Placental pericyte (primary cell): ENCODE results near the gene C2. TPM values are rescaled to one million over a fixed set of nuclear protein-coding genes. Genes with fewer than 3 reads are reported as not detected.

ENCODE experiments used
- small RNA-seq: library from RNA; depleted of rRNA; stranded (forward); fragments of <200 nt; gene quantifications from one replicate; pipeline ENCODE3, GENCODE V24; 2012; ENCODE audit warnings: low replicate concordance
- total RNA-seq: library from RNA; depleted of rRNA; stranded (reverse); fragments of >200 nt; gene quantifications from 2 replicates; pipeline ENCODE4 v1.2.3, GENCODE V29; 2012

C2 gene
- 0.29 and 14.2 TPM in 2 replicates for total RNA-seq

DNA sequence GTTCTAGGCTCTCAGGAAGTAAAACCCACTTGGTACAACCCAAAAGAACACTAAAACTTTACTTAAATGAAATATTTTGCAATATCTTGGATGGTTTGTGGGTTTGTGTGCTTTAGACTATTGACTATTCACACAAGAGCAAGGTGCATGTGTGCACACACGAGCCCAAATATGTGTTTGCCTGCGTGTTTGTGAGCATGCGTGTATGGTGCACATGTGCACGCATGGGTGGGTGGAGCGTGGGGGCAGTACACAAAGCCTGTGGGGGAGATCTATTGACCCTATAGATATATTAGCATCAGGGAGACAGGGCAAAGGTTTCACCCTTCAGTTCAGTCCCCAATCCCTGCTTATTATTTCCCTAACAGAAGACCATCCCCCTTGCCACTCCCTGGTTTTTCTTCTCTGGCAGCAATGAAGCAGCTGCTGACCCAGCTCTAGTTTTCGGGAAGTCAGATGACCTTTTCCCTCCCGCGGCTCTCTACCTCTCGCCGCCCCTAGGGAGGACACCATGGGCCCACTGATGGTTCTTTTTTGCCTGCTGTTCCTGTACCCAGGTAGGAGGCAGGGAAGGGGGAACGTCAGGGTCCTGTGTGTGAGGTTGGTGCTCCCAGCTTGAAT is at the start of gene C2:
Gene C2 (plus strand): TSS at position 476 of the 621 bp plus-strand sequence. CDS start 36 bp downstream, at position 512.

DNA sequence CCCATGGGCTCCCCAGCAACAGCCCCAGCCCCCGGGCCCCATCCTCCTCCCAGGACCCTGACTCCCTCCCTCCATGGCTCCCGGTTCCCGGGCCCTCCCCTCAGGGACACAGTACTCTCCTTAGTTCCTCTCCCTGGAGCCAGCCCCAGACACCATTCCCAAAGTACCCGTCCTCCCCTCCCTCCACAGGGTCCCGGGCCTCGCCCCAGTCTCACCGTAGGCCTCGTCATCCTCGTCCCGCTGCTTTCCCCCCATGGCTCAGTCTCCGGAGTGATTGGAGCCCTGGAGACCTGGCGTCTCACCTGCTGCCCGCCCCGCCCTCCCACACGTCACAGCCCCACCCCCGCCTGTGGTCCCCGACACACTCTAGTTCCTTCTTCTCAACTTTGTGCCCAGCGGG is 48.8 kb upstream of the C2 start, which contains the start of gene SLC44A4:
Gene SLC44A4 (minus strand): TSS at position 272 of the 400 bp plus-strand sequence. CDS start 17 bp downstream, at position 255.

GRCh38 chr6:31897612-31898382 is 29.7 kb upstream of the C2 start, which contains the start of gene EHMT2:
Gene EHMT2, minus strand, starts transcription at chr6:31897698. Its CDS starts 21 bp downstream, at chr6:31897677.

DNA sequence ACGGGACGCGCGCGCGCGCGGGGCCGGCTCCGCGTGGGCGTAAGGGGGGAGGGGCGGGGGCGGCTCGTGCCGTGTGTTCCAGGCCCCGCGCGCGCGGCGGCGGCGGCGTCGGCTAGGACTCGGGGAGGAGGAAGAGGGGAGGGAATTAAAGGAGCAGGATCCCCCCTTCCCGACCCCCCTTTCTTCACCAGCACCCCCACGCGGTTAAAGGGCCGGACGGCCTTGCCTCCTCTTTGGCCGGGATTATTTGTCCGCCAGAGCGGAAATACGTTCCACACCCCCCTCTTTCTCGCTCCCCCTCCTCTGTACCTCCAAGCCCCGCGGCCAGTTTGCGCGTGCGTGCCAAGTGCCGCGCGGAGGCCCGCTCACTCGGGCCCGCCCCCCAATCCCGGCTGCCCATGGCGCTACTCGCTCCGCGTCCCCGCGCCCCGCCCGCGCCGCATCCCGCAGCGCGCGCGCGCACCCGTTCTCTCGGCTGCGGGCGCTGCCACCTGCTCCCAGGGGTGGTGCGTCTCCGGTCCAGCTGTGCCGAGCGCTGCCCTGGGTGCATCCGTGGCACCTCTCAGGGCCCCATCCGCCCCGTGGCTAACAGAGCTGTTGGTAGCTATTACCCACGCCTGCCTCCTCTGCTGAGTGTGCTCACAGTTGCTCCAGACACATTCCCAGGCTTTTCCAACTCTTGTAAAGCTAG is 25.4 kb upstream of the C2 start, which contains the start of gene ZBTB12:
Gene ZBTB12 (minus strand): TSS at position 134 of the 691 bp plus-strand sequence. CDS start 781 bp downstream, outside the sequence.

DNA sequence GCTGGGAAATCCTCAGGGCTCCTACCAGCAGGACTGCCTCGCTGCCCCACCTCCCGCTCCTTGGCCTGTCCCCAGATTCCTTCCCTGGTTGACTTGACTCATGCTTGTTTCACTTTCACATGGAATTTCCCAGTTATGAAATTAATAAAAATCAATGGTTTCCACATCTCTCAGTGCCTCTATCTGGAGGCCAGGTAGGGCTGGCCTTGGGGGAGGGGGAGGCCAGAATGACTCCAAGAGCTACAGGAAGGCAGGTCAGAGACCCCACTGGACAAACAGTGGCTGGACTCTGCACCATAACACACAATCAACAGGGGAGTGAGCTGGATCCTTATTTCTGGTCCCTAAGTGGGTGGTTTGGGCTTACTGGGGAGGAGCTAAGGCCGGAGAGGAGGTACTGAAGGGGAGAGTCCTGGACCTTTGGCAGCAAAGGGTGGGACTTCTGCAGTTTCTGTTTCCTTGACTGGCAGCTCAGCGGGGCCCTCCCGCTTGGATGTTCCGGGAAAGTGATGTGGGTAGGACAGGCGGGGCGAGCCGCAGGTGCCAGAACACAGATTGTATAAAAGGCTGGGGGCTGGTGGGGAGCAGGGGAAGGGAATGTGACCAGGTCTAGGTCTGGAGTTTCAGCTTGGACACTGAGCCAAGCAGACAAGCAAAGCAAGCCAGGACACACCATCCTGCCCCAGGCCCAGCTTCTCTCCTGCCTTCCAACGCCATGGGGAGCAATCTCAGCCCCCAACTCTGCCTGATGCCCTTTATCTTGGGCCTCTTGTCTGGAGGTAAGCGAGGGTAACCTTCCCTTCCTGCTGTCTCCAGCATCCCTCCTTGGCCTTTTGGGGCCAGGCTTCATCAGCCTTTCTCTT is 18.2 kb downstream of the C2 start, which contains the start of gene CFB:
Gene CFB (plus strand): TSS at position 589 of the 863 bp plus-strand sequence. CDS start 127 bp downstream, at position 716.

GRCh38 chr6:31958741-31959739 is 31.5 kb downstream of the C2 start, which contains the start of the genes NELFE and SKIC2:
Gene NELFE, minus strand, starts transcription at chr6:31958971. Its CDS starts 525 bp downstream, at chr6:31958446.
Gene SKIC2, plus strand, starts transcription at chr6:31959175. Its CDS starts 18 bp downstream, at chr6:31959193.

GRCh38 chr6:31971993-31972708 is 44.6 kb downstream of the C2 start, which contains the start of gene DXO:
Gene DXO, minus strand, starts transcription at chr6:31972138. Its CDS starts 463 bp downstream, at chr6:31971675.

DNA sequence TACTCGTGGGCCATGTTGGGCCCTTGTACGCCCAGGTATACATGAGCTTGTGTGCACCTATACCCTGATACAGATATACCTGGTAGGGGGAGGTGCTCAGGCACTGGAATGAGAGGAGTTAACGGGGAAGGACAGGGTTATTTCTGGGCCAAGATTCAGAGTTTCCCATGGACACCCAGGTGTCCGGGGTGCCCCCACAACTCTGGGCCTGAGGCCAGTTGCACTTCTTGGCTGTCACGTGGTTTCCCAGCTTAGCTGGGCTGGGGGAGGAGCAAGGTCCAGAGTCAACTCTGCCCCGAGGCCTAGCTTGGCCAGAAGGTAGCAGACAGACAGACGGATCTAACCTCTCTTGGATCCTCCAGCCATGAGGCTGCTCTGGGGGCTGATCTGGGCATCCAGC is 54.2 kb downstream of the C2 start, which contains the start of gene C4A:
Gene C4A (plus strand): TSS at position 314 of the 400 bp plus-strand sequence. CDS start 51 bp downstream, at position 365.

Small RNA genes within 50 kb of the gene (small RNA-seq; reads per million reads assigned to genes)
- gene AL645922.1 = not detected

Other genes with a start within 250 kb of the C2 start
- gene LY6G5C, start 246.7 kb upstream of the C2 start, total RNA-seq = 0.66 and 2.7 TPM in 2 replicates
- gene ABHD16A, start 224.4 kb upstream of the C2 start, total RNA-seq = 48.6 and 51.0 TPM in 2 replicates
- not detected in 2 replicates for gene LY6G6F, start 220.9 kb upstream of the C2 start, total RNA-seq
- not detected in 2 replicates for gene LY6G6D, start 212.4 kb upstream of the C2 start, total RNA-seq
- gene LY6G6C, start 206.0 kb upstream of the C2 start, total RNA-seq = not detected in 2 replicates
- gene MPIG6B, start 204.3 kb upstream of the C2 start, total RNA-seq = not detected in 2 replicates
- gene DDAH2, start 198.4 kb upstream of the C2 start, total RNA-seq = 36.5 and 45.7 TPM in 2 replicates
- 585 and 1,126 TPM in 2 replicates for gene CLIC1, start 191.2 kb upstream of the C2 start, total RNA-seq
- 7.0 and 26.8 TPM in 2 replicates for gene MSH5, start 187.7 kb upstream of the C2 start, total RNA-seq
- 0.44 and 1.1 TPM in 2 replicates for gene SAPCD1, start 165.1 kb upstream of the C2 start, total RNA-seq
- gene VWA7, start 150.4 kb upstream of the C2 start, total RNA-seq = 0.14 and 0.44 TPM in 2 replicates
- 51.6 and 105 TPM in 2 replicates for gene VARS1, start 132.0 kb upstream of the C2 start, total RNA-seq
- gene LSM2, start 120.8 kb upstream of the C2 start, total RNA-seq = 19.9 and 54.0 TPM in 2 replicates
- 0.72 and 0.88 TPM in 2 replicates for gene HSPA1L, start 112.4 kb upstream of the C2 start, total RNA-seq
- gene HSPA1A, start 112.2 kb upstream of the C2 start, total RNA-seq = 81.4 and 101 TPM in 2 replicates
- 78.3 and 86.0 TPM in 2 replicates for gene HSPA1B, start 100.0 kb upstream of the C2 start, total RNA-seq
- gene NEU1, start 64.9 kb upstream of the C2 start, total RNA-seq = 84.3 and 201 TPM in 2 replicates
- gene SLC44A4, start 48.7 kb upstream of the C2 start, total RNA-seq = under 0.01 TPM in 1 of 2 replicates, not detected in the other
- 35.0 and 51.1 TPM in 2 replicates for gene EHMT2, start 30.0 kb upstream of the C2 start, total RNA-seq
- gene ZBTB12, start 25.6 kb upstream of the C2 start, total RNA-seq = 1.4 and 2.8 TPM in 2 replicates
- 2.3 and 62.8 TPM in 2 replicates for gene CFB, start 18.4 kb downstream of the C2 start, total RNA-seq
- 125 and 137 TPM in 2 replicates for gene NELFE, start 31.3 kb downstream of the C2 start, total RNA-seq
- 51.0 and 70.0 TPM in 2 replicates for gene SKIC2, start 31.5 kb downstream of the C2 start, total RNA-seq
- gene DXO, start 44.4 kb downstream of the C2 start, total RNA-seq = 17.3 and 31.7 TPM in 2 replicates
- gene C4A, start 54.3 kb downstream of the C2 start, total RNA-seq = 1.7 and 10.3 TPM in 2 replicates
- gene C4B, start 87.1 kb downstream of the C2 start, total RNA-seq = 1.4 and 6.3 TPM in 2 replicates
- gene CYP21A2, start 110.7 kb downstream of the C2 start, total RNA-seq = not detected in 2 replicates
- gene TNXB, start 181.6 kb downstream of the C2 start, total RNA-seq = 3.0 and 81.8 TPM in 2 replicates
- gene ATF6B, start 200.5 kb downstream of the C2 start, total RNA-seq = 28.8 and 39.2 TPM in 2 replicates
- gene FKBPL, start 202.6 kb downstream of the C2 start, total RNA-seq = 5.9 and 6.4 TPM in 2 replicates
- 0.29 and 0.44 TPM in 2 replicates for gene PRRT1, start 224.2 kb downstream of the C2 start, total RNA-seq
- gene PPT2, start 226.4 kb downstream of the C2 start, total RNA-seq = 25.8 and 46.8 TPM in 2 replicates
- 0.44 and 0.86 TPM in 2 replicates for gene EGFL8, start 236.9 kb downstream of the C2 start, total RNA-seq
- gene AGPAT1, start 248.4 kb downstream of the C2 start, total RNA-seq = 43.3 and 48.4 TPM in 2 replicates